SK-N-SH (cell line): Measurements from ENCODE around the gene SLFN14. TPM values are rescaled to one million over a fixed set of nuclear protein-coding genes. Genes with fewer than 3 reads are reported as not detected.
A peak's percentile ranks its signal among the peaks of the same experiment; 100 is the strongest.

Source experiments
- CTCF ChIA-PET: fragments of 300-600, 350-600 bp; formaldehyde crosslinking; extraction: SDS; loops from one replicate; lab custom pipeline; 2021; lab: Yijun Ruan, JAX
- POLR2A ChIA-PET: fragments of 350-600 bp; sonication (Branson Sonifier 250); formaldehyde crosslinking; extraction: SDS; loops from one replicate; lab custom pipeline; 2020; ENCODE audit warnings: antibody characterized with exemption, inconsistent platforms; lab: Yijun Ruan, JAX
- DNase-seq: peaks from one replicate; pipeline ENCODE4 v3.0.0; 2012
- H2AFZ ChIP-seq: fragments of 200-600 bp; sonication (generic); 2 replicates; pipeline ENCODE4 v1.8.1; 2016; ENCODE audit warnings: antibody characterized with exemption, mild to moderate bottlenecking, low read depth
- H3F3A ChIP-seq: fragments of 200-600 bp; sonication (generic); replicated peaks from 2 replicates; pipeline ENCODE3; 2016; ENCODE audit warnings: antibody characterized with exemption, mild to moderate bottlenecking; ENCODE audit not compliant: insufficient read depth
- H3K27ac ChIP-seq, 2 experiments: fragments of 200-500 bp in 1 of 2; fragments of 200-600 bp in 1 of 2; sonication (Bioruptor generic) in 1 of 2; sonication (generic), shearing (Covaris generic) in 1 of 2; 2 replicates each; pipeline versions ENCODE4 v1.5.1 to v1.6.1; 2014 to 2016; ENCODE audit warnings: low read depth in 2 of 2, inconsistent platforms in 1 of 2, low read length in 1 of 2, mild to moderate bottlenecking in 1 of 2, mixed read lengths in 1 of 2
- H3K27me3 ChIP-seq: fragments of 200-600 bp; sonication (generic), shearing (Covaris generic); 2 replicates; pipeline ENCODE4 v1.6.1; 2016; ENCODE audit warnings: mixed run types; ENCODE audit not compliant: insufficient read depth
- H3K36me3 ChIP-seq, 2 experiments: fragments of 200-500 bp in 1 of 2; fragments of 200-600 bp in 1 of 2; sonication (Bioruptor generic) in 1 of 2; sonication (generic) in 1 of 2; replicated peaks in 1 of 2; 2 replicates each; pipeline versions ENCODE3 to v1.5.1; 2014 to 2016; ENCODE audit warnings: low read length in 1 of 2, mild to moderate bottlenecking in 1 of 2; ENCODE audit not compliant: insufficient read depth in 2 of 2, control insufficient read depth in 1 of 2
- H3K4me1 ChIP-seq, 2 experiments: fragments of 200-500 bp in 1 of 2; fragments of 200-600 bp in 1 of 2; sonication (Bioruptor generic) in 1 of 2; sonication (generic), shearing (Covaris generic) in 1 of 2; 2 replicates each; pipeline versions ENCODE4 v1.5.1 to v1.6.1; 2014 to 2016; ENCODE audit warnings: low read depth in 1 of 2, low read length in 1 of 2, mixed run types in 1 of 2; ENCODE audit not compliant: insufficient read depth in 2 of 2, control insufficient read depth in 1 of 2
- H3K4me2 ChIP-seq: fragments of 200-600 bp; sonication (generic), shearing (Covaris generic); 2 replicates; pipeline ENCODE4 v1.6.1; 2017; ENCODE audit warnings: mixed run types
- H3K4me3 ChIP-seq, 2 experiments: fragments of 200-500 bp in 1 of 2; fragments of 200-600 bp in 1 of 2; sonication (Bioruptor generic) in 1 of 2; sonication (generic), shearing (Covaris generic) in 1 of 2; 2 replicates each; pipeline versions ENCODE4 v1.5.1 to v1.8.1; 2014 to 2016; ENCODE audit warnings: low read depth in 2 of 2, inconsistent platforms in 1 of 2, low read length in 1 of 2, mild to moderate bottlenecking in 1 of 2, mixed read lengths in 1 of 2, moderate library complexity in 1 of 2
- H3K79me2 ChIP-seq: fragments of 200-600 bp; sonication (generic); 2 replicates; pipeline ENCODE4 v1.8.1; 2017; ENCODE audit warnings: mild to moderate bottlenecking; ENCODE audit not compliant: insufficient read depth
- H3K9ac ChIP-seq: fragments of 200-600 bp; sonication (generic); 2 replicates; pipeline ENCODE4 v1.6.1; 2017; ENCODE audit warnings: mixed run types
- H3K9me2 ChIP-seq: fragments of 200-600 bp; sonication (generic); 2 replicates; pipeline ENCODE4 v1.6.1; 2017; ENCODE audit warnings: mixed run types
- H3K9me3 ChIP-seq: fragments of 200-600 bp; sonication (generic); 2 replicates; pipeline ENCODE4 v1.6.1; 2017; ENCODE audit warnings: mixed run types, mild to moderate bottlenecking, moderate library complexity
- H4K20me1 ChIP-seq: fragments of 200-600 bp; sonication (generic); 2 replicates; pipeline ENCODE4 v1.6.1; 2017; ENCODE audit warnings: mild to moderate bottlenecking, mixed run types; ENCODE audit not compliant: insufficient read depth
- CHD2 ChIP-seq: fragments of 150-350 bp; IDR thresholded peaks from 2 replicates; pipeline ENCODE4 v1.6.1; 2018; ENCODE audit warnings: low read length; ENCODE audit not compliant: partially characterized antibody
- FOXM1 ChIP-seq: IDR thresholded peaks from 2 replicates; pipeline ENCODE4 v1.4.0; 2012; ENCODE audit warnings: low read depth, mild to moderate bottlenecking
- GATA2 ChIP-seq: sonication (generic); formaldehyde crosslinking; IDR thresholded peaks from 2 replicates; pipeline ENCODE4 v1.5.0; 2020; ENCODE audit warnings: mild to moderate bottlenecking, missing genetic modification reagents
- JUND ChIP-seq: IDR thresholded peaks from 2 replicates; pipeline ENCODE4 v1.4.0; 2012
- POLR2AphosphoS5 ChIP-seq: IDR thresholded peaks from 2 replicates; pipeline ENCODE4 v1.6.1; 2012; ENCODE audit warnings: low read depth, low read length
- RAD21 ChIP-seq: IDR thresholded peaks from 2 replicates; pipeline ENCODE4 v1.6.1; 2012; ENCODE audit warnings: mild to moderate bottlenecking, low read length
- RCOR1 ChIP-seq: fragments of 150-350 bp; IDR thresholded peaks from 2 replicates; pipeline ENCODE4 v1.6.1; 2017; ENCODE audit warnings: antibody characterized with exemption, low read length
- RFX5 ChIP-seq: IDR thresholded peaks from 2 replicates; pipeline ENCODE4 v1.6.1; 2012; ENCODE audit warnings: mild to moderate bottlenecking, improper control_type of control experiment, low read length
- RXRA ChIP-seq: IDR thresholded peaks from 2 replicates; pipeline ENCODE4 v1.4.0; 2012; ENCODE audit warnings: low read depth, mild to moderate bottlenecking, borderline replicate concordance
- SMC3 ChIP-seq: IDR thresholded peaks from 2 replicates; pipeline ENCODE4 v1.6.1; 2012; ENCODE audit warnings: low read depth, low read length, improper control_type of control experiment
- TAF1 ChIP-seq: IDR thresholded peaks from 2 replicates; pipeline ENCODE4 v1.6.1; 2012; ENCODE audit warnings: low read depth, mild to moderate bottlenecking, low read length, moderate library complexity, borderline replicate concordance
- WGBS: methylation state at CpG from one replicate; pipeline ENCODE4 v1.1.6; 2017; ENCODE audit warnings: low lambda C conversion rate; 5-methylcytosine and 5-hydroxymethylcytosine counted together
- polyA plus RNA-seq, 3 experiments: library from polyadenylated mRNA; depleted of rRNA; stranded (reverse); fragments of >200 nt; gene quantifications; 2 replicates each; pipeline ENCODE4 v1.2.3, GENCODE V29; 2012
- TF ChIP-seq, protein P1 (sequence below): fragments of 150-350 bp; IDR thresholded peaks from 2 replicates; pipeline ENCODE4 v1.6.1; 2017; ENCODE audit warnings: antibody characterized with exemption, low read length, low read depth, borderline replicate concordance
- TF ChIP-seq, protein P2 (sequence below): fragments of 150-350 bp; IDR thresholded peaks from 2 replicates; pipeline ENCODE4 v1.6.1; 2016; ENCODE audit warnings: mild to moderate bottlenecking, low read depth, low read length
- TF ChIP-seq, protein P3 (sequence below): IDR thresholded peaks from 2 replicates; pipeline ENCODE4; 2012
- TF ChIP-seq, protein P4 (sequence below): IDR thresholded peaks from 2 replicates; pipeline ENCODE4 v1.4.0; 2012; ENCODE audit warnings: low read depth, borderline replicate concordance

SLFN14 gene
- polyA plus RNA-seq, 1 of the 3 experiments (the other 2 are of a cell fraction) = not detected

DNA sequence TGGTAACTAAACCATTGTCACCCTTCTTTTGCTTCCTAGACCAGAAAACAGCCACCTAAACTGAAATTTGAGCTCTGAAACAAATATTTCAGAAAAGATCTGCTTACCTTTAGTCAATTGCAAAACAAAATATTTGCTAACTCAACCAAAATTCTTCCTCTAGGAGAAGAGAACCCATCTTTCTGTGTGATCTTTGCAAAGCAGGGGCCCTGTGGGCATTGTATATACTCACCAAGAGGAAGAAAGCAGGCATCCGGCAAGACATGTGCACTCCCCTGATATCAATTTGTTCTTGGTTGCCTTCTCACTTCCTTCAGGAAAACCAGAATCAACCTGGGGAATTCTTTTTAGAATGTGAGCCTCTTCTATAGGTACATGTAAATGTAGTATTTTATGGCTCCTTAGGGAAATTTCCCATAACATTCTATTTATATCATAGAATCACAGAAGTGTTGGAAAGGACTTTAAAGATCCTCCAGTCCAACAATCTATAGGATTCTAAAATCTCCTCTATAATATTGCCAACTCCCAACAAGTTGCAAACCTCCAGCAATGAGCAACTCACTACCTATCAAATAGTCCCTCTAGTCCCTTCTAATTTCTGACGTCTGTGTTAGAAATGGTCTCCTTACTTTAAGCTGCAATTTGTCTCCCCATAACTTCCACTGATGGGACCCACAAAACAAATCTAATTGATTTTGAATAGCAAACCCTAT lies 966 bp downstream of the SLFN14 start:
- 37% methylated on average over 2 of the region's 2 CpGs for WGBS
- Histone ChIP-seq H3K9ac (no peak overlapping the region), H3K36me3 (no peaks in the 10 kb centered on the region), H3K9me3 (no peaks in the 10 kb centered on the region), H3F3A (peaks cover 3% of the 10 kb centered on the region), H4K20me1 (no peaks in the 10 kb centered on the region), H3K4me1 (no peaks in the 10 kb centered on the region), H3K79me2 (no peaks in the 10 kb centered on the region), H2AFZ (no peak overlapping the region), H3K4me3 (no peak overlapping the region), H3K27ac (no peak overlapping the region), H3K4me2 (no peak overlapping the region), H3K9me2 (no peaks in the 10 kb centered on the region), H3K27me3 (peaks cover 44% of the 10 kb centered on the region)
- ChIA-PET CTCF (interaction anchor here (1.4 to 2.7 kb wide), 5 partner anchors 20 to 1139 kb away, joined by 3 to 10 read pairs (median 5); no protein-coding TSS in a partner anchor), POLR2A (no interaction called here)
- TF ChIP-seq RAD21 = no peak
- DNase-seq = no peak

DNA sequence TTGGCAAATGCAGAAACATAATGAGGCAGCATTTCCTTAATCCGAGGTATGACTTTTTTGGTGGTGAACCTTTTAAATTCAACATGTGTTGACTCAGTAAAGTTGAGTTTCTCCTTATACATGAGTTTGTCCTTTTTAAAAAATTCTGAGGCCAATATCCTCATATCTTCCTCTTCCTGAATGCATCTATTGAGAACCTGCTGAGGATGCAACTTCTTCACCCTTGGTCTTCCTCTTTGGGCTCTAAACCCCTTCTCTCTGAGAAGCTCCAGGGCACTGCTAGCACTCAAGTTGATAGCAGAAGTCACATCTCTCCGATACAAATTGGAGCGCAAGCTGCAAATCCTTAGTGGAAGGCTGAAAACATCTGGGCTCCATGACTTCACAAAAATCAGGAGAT lies 3.3 kb downstream of the SLFN14 start:
- Histone ChIP-seq H3K79me2 (no peaks in the 10 kb centered on the region), H3K36me3 (no peaks in the 10 kb centered on the region), H3K27me3 (peaks cover 51% of the 10 kb centered on the region), H3K4me3 (no peak overlapping the region), H3K4me1 (no peaks in the 10 kb centered on the region), H3F3A (no peaks in the 10 kb centered on the region), H3K9me2 (no peaks in the 10 kb centered on the region), H2AFZ (no peak overlapping the region), H3K9ac (no peak overlapping the region), H4K20me1 (no peaks in the 10 kb centered on the region), H3K9me3 (no peaks in the 10 kb centered on the region), H3K4me2 (no peak overlapping the region), H3K27ac (no peak overlapping the region)
- TF ChIP-seq RXRA = no peak
- TF ChIP-seq JUND = no peak
- TF ChIP-seq, protein P1, sequence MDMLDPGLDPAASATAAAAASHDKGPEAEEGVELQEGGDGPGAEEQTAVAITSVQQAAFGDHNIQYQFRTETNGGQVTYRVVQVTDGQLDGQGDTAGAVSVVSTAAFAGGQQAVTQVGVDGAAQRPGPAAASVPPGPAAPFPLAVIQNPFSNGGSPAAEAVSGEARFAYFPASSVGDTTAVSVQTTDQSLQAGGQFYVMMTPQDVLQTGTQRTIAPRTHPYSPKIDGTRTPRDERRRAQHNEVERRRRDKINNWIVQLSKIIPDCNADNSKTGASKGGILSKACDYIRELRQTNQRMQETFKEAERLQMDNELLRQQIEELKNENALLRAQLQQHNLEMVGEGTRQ = no peak
- TF ChIP-seq RAD21 = no peak
- TF ChIP-seq SMC3 = no peak
- TF ChIP-seq POLR2AphosphoS5 = no peak
- no peak for TF ChIP-seq GATA2 (CRISPR knock-in tag)
- no peak for TF ChIP-seq RFX5
- TF ChIP-seq, protein P2, sequence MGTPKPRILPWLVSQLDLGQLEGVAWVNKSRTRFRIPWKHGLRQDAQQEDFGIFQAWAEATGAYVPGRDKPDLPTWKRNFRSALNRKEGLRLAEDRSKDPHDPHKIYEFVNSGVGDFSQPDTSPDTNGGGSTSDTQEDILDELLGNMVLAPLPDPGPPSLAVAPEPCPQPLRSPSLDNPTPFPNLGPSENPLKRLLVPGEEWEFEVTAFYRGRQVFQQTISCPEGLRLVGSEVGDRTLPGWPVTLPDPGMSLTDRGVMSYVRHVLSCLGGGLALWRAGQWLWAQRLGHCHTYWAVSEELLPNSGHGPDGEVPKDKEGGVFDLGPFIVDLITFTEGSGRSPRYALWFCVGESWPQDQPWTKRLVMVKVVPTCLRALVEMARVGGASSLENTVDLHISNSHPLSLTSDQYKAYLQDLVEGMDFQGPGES = no peak
- ChIA-PET POLR2A (no interaction called here), CTCF (interaction anchor here (2.9 kb wide), 1 partner anchor 190 kb away, joined by 15 read pairs; no protein-coding TSS in a partner anchor)
- no peak for DNase-seq
- 39% methylated on average over 3 of the region's 3 CpGs for WGBS

DNA sequence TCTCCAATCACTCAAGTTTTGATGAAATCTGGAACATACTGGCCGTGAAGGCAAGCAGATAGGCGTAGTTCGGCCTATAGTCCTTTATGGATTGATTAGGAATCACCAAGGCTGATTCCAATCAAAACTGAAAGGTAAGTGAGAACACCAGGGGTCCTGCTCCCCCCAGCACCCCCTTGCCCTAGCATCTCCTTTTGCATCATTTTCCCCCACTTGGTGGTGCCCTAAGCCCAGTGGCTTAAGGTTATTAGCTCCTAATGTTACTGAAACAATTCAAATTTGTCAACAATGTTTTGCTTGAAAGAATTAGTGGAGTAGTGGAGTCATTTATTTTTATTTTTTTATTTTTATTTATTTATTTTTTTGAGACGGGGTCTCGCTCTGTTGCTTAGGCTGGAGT lies 4.9 kb downstream of the SLFN14 start:
- H4K20me1 ChIP-seq = no peaks in the 10 kb centered on the region
- POLR2A ChIA-PET = no interaction called here
- H3K9ac ChIP-seq = no peak overlapping the region
- TF ChIP-seq RAD21 = peak; percentile 55
- TF ChIP-seq, protein P1 = no peak
- TF ChIP-seq FOXM1 = no peak
- no peak for TF ChIP-seq RCOR1
- TF ChIP-seq, protein P3, sequence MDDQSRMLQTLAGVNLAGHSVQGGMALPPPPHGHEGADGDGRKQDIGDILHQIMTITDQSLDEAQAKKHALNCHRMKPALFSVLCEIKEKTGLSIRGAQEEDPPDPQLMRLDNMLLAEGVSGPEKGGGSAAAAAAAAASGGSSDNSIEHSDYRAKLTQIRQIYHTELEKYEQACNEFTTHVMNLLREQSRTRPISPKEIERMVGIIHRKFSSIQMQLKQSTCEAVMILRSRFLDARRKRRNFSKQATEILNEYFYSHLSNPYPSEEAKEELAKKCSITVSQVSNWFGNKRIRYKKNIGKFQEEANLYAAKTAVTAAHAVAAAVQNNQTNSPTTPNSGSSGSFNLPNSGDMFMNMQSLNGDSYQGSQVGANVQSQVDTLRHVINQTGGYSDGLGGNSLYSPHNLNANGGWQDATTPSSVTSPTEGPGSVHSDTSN = no peak
- no peak for TF ChIP-seq TAF1
- no peak for TF ChIP-seq CHD2
- TF ChIP-seq, protein P4, sequence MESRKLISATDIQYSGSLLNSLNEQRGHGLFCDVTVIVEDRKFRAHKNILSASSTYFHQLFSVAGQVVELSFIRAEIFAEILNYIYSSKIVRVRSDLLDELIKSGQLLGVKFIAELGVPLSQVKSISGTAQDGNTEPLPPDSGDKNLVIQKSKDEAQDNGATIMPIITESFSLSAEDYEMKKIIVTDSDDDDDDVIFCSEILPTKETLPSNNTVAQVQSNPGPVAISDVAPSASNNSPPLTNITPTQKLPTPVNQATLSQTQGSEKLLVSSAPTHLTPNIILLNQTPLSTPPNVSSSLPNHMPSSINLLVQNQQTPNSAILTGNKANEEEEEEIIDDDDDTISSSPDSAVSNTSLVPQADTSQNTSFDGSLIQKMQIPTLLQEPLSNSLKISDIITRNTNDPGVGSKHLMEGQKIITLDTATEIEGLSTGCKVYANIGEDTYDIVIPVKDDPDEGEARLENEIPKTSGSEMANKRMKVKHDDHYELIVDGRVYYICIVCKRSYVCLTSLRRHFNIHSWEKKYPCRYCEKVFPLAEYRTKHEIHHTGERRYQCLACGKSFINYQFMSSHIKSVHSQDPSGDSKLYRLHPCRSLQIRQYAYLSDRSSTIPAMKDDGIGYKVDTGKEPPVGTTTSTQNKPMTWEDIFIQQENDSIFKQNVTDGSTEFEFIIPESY = no peak

More for the DNA sequence above, 4.9 kb downstream of the SLFN14 start:
- Histone ChIP-seq H3K79me2 (no peaks in the 10 kb centered on the region), H3K27ac (no peak overlapping the region), H3K4me1 (no peaks in the 10 kb centered on the region), H3F3A (no peaks in the 10 kb centered on the region), H3K4me2 (no peak overlapping the region), H3K9me2 (0 out of 2 replicates have a peak, but pooled peaks cover 1% of the 10 kb centered on the region), H3K27me3 (peaks cover 60% of the 10 kb centered on the region), H2AFZ (no peak overlapping the region), H3K9me3 (no peaks in the 10 kb centered on the region), H3K4me3 (no peak overlapping the region), H3K36me3 (no peaks in the 10 kb centered on the region)
- peak; percentile 26 for DNase-seq
- WGBS = 32% methylated on average over 5 of the region's 5 CpGs
- CTCF ChIA-PET = interaction anchor here (1.0 to 2.9 kb wide), 4 partner anchors 16 to 243 kb away, joined by 3 to 15 read pairs (median 4); no protein-coding TSS in a partner anchor
